LNCAP (cell line): ENCODE measurements around the gene TNFRSF18.

ENCODE experiments used
- TF ChIP-seq, protein P1 (sequence below): fragments of 450-650 bp; IDR thresholded peaks from 2 replicates; pipeline ENCODE4 v1.5.1; 2017; ENCODE audit warnings: mild to moderate bottlenecking

The TNFRSF18 gene

DNA sequence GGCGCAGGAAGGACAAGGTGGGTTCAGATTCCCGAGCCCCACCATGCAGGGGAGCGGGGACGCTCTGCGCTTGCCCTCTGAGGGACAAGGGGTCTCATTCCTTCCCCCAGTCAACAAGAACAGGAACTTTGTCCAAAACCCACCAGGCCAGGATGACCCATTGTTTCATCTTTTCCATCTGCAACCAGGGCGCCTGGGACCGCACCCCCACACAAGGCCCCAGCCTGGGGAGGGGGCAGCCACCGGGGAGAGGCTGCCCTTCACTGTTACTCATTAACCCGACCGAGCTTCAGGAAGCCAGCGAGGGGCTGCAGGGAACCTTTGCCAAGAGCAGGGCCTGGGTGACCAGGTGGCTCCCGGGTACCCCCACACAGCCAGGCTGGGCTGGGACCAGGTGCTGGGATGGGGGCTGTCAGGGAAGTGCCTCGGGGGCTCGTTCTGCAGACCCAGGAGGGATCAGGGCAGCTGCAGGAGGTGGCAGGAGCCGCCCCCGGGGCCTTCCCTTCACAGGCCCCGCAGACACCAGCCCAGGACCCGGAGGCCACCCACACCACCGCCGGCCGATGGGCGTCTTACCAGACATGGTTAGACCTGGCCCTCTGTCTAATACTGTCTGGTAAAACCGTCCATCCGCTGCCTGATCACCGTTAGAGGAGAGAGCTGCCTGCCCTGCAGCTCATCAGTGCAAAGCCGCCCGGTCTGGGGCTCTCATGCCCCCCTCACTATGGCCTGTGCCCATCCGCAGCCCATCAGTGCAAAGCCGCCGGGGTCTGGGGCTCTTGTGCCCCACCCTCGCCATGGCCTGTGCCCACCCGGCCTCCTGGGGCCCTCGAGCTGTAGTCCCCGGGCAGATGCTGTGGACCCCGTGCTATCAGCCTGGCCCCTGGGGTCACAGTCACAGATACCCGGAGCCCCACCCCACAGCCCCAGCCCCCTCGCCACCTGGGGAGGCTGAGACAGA is 37.7 kb downstream of the TNFRSF18 start:
- TF ChIP-seq, protein P1, sequence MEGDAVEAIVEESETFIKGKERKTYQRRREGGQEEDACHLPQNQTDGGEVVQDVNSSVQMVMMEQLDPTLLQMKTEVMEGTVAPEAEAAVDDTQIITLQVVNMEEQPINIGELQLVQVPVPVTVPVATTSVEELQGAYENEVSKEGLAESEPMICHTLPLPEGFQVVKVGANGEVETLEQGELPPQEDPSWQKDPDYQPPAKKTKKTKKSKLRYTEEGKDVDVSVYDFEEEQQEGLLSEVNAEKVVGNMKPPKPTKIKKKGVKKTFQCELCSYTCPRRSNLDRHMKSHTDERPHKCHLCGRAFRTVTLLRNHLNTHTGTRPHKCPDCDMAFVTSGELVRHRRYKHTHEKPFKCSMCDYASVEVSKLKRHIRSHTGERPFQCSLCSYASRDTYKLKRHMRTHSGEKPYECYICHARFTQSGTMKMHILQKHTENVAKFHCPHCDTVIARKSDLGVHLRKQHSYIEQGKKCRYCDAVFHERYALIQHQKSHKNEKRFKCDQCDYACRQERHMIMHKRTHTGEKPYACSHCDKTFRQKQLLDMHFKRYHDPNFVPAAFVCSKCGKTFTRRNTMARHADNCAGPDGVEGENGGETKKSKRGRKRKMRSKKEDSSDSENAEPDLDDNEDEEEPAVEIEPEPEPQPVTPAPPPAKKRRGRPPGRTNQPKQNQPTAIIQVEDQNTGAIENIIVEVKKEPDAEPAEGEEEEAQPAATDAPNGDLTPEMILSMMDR = no peak

DNA sequence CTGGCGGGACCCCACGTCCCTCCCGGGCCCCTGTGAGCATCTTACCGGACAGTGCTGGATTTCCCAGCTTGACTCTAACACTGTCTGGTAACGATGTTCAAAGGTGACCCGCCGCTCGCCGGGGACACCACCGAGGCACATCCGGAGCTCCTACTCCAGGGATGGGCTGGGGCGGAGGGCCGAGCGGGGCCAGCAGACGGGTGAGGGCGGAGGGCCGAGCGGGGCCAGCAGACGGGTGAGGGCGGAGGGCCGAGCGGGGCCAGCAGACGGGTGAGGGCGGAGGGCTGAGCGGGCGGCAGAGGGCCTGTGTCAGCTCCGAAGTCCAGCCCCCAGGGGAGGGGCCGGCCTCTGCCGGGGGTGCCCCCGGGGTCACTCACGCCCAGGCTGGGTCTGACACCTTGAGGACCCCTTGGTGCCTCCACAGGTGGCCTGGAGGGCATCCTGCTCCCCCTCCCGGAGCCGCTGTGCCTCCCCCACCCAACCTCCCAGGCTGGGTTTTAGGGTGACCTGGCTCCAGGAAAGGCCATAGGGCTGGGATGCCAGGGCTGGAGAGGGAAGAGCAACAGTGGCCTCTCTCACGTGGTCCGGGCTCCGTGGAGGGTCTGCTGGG is 38.4 kb downstream of the TNFRSF18 start:
- TF ChIP-seq, protein P1 = no peak

DNA sequence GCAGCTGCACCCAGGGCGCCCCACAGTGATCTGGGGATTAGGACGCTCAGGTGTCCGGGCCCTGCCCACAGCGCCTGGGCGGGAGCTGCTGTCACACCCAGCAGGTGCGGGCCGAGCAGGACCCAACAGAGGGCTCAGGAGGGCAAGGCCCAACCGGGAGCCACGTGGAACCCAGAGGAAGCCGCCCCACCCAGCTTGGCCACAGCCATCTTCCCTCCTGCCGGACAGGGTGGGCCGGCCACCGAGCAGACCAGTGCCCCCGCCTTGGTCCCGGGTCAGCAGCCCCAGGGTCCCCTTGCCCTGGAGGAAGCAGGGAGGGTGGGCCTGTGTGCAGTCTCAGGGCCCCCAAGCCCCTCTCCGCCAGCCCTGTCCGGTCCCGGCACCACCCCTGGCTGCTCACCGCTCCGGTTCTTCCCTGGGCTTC is 39.0 kb downstream of the TNFRSF18 start:
- TF ChIP-seq, protein P1 = no peak

DNA sequence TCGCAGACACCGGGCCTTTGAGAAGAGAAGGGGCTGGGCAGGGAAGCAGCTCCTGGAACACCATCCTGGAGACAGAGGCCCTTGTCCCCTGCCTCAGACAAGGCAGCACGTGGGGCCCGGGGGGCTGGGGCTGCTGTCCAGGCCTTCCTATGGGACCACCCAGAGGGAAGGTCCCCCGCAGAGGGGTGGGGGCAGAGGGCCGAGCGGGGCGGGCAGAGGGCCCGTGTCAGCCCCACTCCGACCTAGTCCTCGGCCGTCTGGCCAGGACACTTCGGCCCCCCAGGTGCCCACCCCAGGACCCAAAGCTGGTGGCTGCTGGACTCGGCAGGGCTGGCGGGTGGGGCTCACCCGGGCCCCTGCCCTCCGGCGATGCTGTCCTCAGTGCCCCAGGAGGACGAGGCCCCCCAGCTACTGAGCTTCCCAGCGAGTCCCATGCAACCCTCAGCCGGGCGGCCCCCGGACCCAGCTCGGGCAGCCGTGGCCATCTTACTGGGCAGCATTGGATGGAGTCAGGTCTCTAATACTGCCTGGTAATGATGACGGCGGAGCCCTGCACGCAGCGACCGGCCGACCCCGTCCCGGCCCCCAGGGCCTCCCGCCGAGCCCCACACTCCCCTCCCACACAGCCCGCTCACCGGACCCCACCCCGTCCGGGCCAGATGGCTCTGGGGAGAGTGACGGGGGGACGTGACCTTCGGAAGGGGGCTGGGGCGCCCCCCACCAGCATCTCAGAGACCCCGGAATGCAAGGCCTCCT is 39.6 kb downstream of the TNFRSF18 start:
- TF ChIP-seq, protein P1 = no peak

DNA sequence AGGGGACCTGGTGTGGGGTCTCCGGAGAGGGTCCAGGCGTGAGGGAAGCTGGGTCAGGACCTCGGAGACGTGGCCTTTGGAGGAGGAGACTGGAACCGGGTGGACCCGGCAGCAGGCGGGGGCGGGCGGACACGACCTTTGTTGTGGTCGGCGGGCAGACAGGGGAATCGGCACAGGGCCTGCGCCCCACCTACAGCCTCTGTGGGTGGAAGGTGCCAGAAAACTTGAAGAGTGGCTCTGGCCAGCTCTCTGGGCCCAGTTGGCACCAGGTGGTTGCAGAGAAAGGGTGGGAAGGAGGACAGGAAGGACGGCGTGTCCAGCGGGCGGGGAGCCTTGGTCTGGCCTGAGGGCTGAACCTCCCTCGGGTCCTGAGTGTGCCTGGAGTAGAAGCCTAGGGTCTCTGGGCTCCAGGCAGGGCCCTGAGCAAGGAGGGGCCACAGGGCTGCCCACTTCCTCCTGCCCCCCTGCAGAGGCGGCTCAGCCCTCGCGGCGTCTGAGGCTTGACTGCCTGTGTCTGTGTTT is 40.4 kb downstream of the TNFRSF18 start:
- TF ChIP-seq, protein P1 = no peak

DNA sequence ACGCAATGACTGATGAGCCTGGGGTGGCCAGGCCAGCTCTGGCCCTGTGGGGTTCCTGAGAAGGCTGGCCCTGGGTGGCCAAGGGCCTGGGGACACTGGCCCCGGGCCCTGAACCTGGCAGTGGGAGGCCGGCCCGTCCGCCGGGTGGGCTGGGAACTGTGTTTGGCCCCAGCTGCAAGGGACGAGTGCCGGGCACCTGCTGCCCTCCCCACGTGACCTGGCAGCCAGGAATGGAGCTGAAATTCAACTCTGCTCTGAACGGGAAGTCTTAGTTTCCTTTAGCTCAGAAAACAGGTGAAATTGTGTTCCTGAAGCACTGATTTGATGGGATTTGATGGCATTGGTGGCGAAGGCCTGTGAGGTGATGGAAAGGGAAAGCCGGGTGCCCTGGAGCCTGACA is 40.9 kb downstream of the TNFRSF18 start:
- TF ChIP-seq, protein P1 = no peak
